H1 (cell line): ENCODE measurements around the gene MBLAC2. TPM values are rescaled to one million over a fixed set of nuclear protein-coding genes. Genes with fewer than 3 reads are reported as not detected.

ENCODE experiments used
- CTCF ChIA-PET: fragments of 300-600 bp; sonication (Branson Sonifier 250); formaldehyde crosslinking; loops from one replicate; lab custom pipeline; 2021; ENCODE audit not compliant: partially characterized antibody; lab: Charles Lee
- POLR2A ChIA-PET: fragments of 300-600 bp; sonication (Branson Sonifier 250); formaldehyde crosslinking; loops from one replicate; lab custom pipeline; 2021; ENCODE audit warnings: inconsistent platforms; ENCODE audit not compliant: partially characterized antibody; lab: Charles Lee
- DNase-seq, 2 experiments: peaks; one replicate each; pipeline versions ENCODE4 v3.0.0 to v3.0.0-alpha.2; 2010 to 2022; ENCODE audit warnings: low spot score in 2 of 2, low read depth in 1 of 2, mixed read lengths in 1 of 2
- FAIRE-seq: peaks from 2 replicates; lab custom pipeline; 2011; peaks lifted over from hg19 to GRCh38; lab: Jason Lieb, UNC
- H2AFZ ChIP-seq: 2 replicates; pipeline ENCODE4 v1.8.1; 2012; ENCODE audit warnings: low read length, inconsistent platforms
- H2AK5ac ChIP-seq: 2 replicates; pipeline ENCODE4 v1.6.1; 2013; ENCODE audit warnings: low read depth, low read length
- H2BK120ac ChIP-seq: replicated peaks from 2 replicates; pipeline ENCODE3; 2013; ENCODE audit warnings: low read depth, low read length, inconsistent platforms
- H2BK12ac ChIP-seq: 2 replicates; pipeline ENCODE4 v1.6.1; 2013; ENCODE audit warnings: low read depth, low read length
- H2BK15ac ChIP-seq: 2 replicates; pipeline ENCODE4 v1.6.1; 2013; ENCODE audit warnings: low read length
- H2BK20ac ChIP-seq: 2 replicates; pipeline ENCODE4 v1.6.1; 2013; ENCODE audit warnings: low read length
- H2BK5ac ChIP-seq: 2 replicates; pipeline ENCODE4 v1.6.1; 2013; ENCODE audit warnings: low read depth, low read length
- H3K14ac ChIP-seq: 2 replicates; pipeline ENCODE4 v1.6.1; 2013; ENCODE audit warnings: inconsistent platforms; ENCODE audit not compliant: insufficient read length
- H3K18ac ChIP-seq: 2 replicates; pipeline ENCODE4 v1.6.1; 2013; ENCODE audit warnings: low read length; ENCODE audit errors: extremely low read depth
- H3K23ac ChIP-seq: 2 replicates; pipeline ENCODE4 v1.6.1; 2013; ENCODE audit warnings: inconsistent platforms; ENCODE audit not compliant: insufficient read length
- H3K23me2 ChIP-seq: 2 replicates; pipeline ENCODE4 v1.6.1; 2013; ENCODE audit warnings: low read depth, low read length
- H3K27ac ChIP-seq: 2 replicates; pipeline ENCODE4 v1.6.1; 2011; ENCODE audit warnings: low read depth, low read length, inconsistent platforms
- H3K27me3 ChIP-seq, 4 experiments: replicated peaks in 1 of 4; 1 replicate in 1 of 4; 2 replicates in 3 of 4; pipeline versions ENCODE4 v1.6.1 to v1.8.1; 2011 to 2013; ENCODE audit warnings: low read length in 3 of 4, mild to moderate bottlenecking in 3 of 4, inconsistent platforms in 2 of 4, mixed read lengths in 2 of 4, moderate library complexity in 1 of 4; ENCODE audit not compliant: control insufficient read depth in 3 of 4, insufficient read depth in 3 of 4; ENCODE audit errors: extremely low read depth in 1 of 4
- H3K36me3 ChIP-seq, 4 experiments: 2 replicates each; pipeline versions ENCODE4 v1.6.1 to v1.8.1; 2011 to 2013; ENCODE audit warnings: mild to moderate bottlenecking in 4 of 4, low read length in 3 of 4, moderate library complexity in 2 of 4, control low read depth in 1 of 4, inconsistent platforms in 1 of 4; ENCODE audit not compliant: insufficient read depth in 4 of 4, control insufficient read depth in 2 of 4
- H3K4ac ChIP-seq: replicated peaks from 2 replicates; pipeline ENCODE3; 2013; ENCODE audit warnings: low read length, low read depth, mixed read lengths, inconsistent platforms; ENCODE audit not compliant: insufficient read length
- H3K4me1 ChIP-seq, 4 experiments: replicated peaks in 1 of 4; 1 replicate in 1 of 4; 2 replicates in 3 of 4; pipeline versions ENCODE4 v1.6.1 to v1.8.1; 2011 to 2013; ENCODE audit warnings: low read length in 3 of 4, inconsistent platforms in 2 of 4, mixed read lengths in 1 of 4; ENCODE audit not compliant: insufficient read depth in 4 of 4, control insufficient read depth in 3 of 4
- H3K4me2 ChIP-seq, 2 experiments: 2 replicates each; pipeline versions ENCODE4 v1.6.1 to v1.8.1; 2011 to 2013; ENCODE audit warnings: low read depth in 2 of 2, low read length in 2 of 2, control low read depth in 1 of 2, inconsistent platforms in 1 of 2, mild to moderate bottlenecking in 1 of 2; ENCODE audit not compliant: insufficient read depth in 1 of 2
- H3K4me3 ChIP-seq, 4 experiments: fragments of 200-600, 300-600 bp in 1 of 4; sonication (generic), shearing (Covaris generic), sonication (Bioruptor Twin) in 1 of 4; 2 replicates each; pipeline versions ENCODE4 v1.5.1 to v1.8.1; 2011 to 2016; ENCODE audit warnings: low read length in 4 of 4, low read depth in 3 of 4, control low read depth in 2 of 4, inconsistent platforms in 2 of 4, mild to moderate bottlenecking in 2 of 4, mixed read lengths in 1 of 4, moderate library complexity in 1 of 4; ENCODE audit not compliant: insufficient read depth in 2 of 4; ENCODE audit errors: extremely low read depth in 1 of 4
- H3K56ac ChIP-seq: replicated peaks from 2 replicates; pipeline ENCODE3; 2013; ENCODE audit warnings: low read depth, mild to moderate bottlenecking, mixed read lengths, low read length, inconsistent platforms; ENCODE audit not compliant: insufficient read length
- H3K79me1 ChIP-seq: 2 replicates; pipeline ENCODE4 v1.6.1; 2013; ENCODE audit warnings: low read depth, low read length, control low read depth
- H3K79me2 ChIP-seq, 2 experiments: 2 replicates each; pipeline versions ENCODE4 v1.6.1 to v1.8.1; 2012 to 2013; ENCODE audit warnings: low read length in 2 of 2, mild to moderate bottlenecking in 2 of 2, inconsistent platforms in 1 of 2; ENCODE audit not compliant: insufficient read depth in 2 of 2, control insufficient read depth in 1 of 2
- H3K9ac ChIP-seq, 4 experiments: replicated peaks in 1 of 4; 1 replicate in 1 of 4; 2 replicates in 3 of 4; pipeline versions ENCODE4 v1.6.1 to v1.8.1; 2011 to 2013; ENCODE audit warnings: low read depth in 3 of 4, low read length in 3 of 4, control low read depth in 2 of 4, mild to moderate bottlenecking in 2 of 4, moderate library complexity in 2 of 4, inconsistent platforms in 1 of 4; ENCODE audit errors: extremely low read depth in 1 of 4
- H3K9me3 ChIP-seq, 2 experiments: 2 replicates each; pipeline versions ENCODE4 v1.6.1 to v1.8.1; 2012 to 2013; ENCODE audit warnings: mild to moderate bottlenecking in 2 of 2, moderate library complexity in 2 of 2, control low read depth in 1 of 2, inconsistent platforms in 1 of 2, low read depth in 1 of 2, low read length in 1 of 2, mixed read lengths in 1 of 2; ENCODE audit not compliant: insufficient read depth in 2 of 2
- H4K20me1 ChIP-seq, 2 experiments: replicated peaks in 1 of 2; 2 replicates each; pipeline versions ENCODE3 to v1.8.1; 2011 to 2013; ENCODE audit warnings: inconsistent platforms in 2 of 2, low read length in 2 of 2, mild to moderate bottlenecking in 1 of 2; ENCODE audit not compliant: insufficient read depth in 2 of 2, control insufficient read depth in 1 of 2
- H4K5ac ChIP-seq: 2 replicates; pipeline ENCODE4 v1.6.1; 2013; ENCODE audit warnings: low read length, low read depth, mixed read lengths, inconsistent platforms; ENCODE audit not compliant: insufficient read length
- H4K8ac ChIP-seq: 2 replicates; pipeline ENCODE4 v1.8.0; 2013; ENCODE audit warnings: mild to moderate bottlenecking, moderate library complexity, low read length, inconsistent platforms; ENCODE audit not compliant: insufficient read depth; ENCODE audit errors: extremely low read depth
- H4K91ac ChIP-seq: replicated peaks from 2 replicates; pipeline ENCODE3; 2013; ENCODE audit warnings: low read length, mixed read lengths, inconsistent platforms; ENCODE audit not compliant: insufficient read length
- MAFK ChIP-seq: IDR thresholded peaks from 2 replicates; pipeline ENCODE4 v1.6.1; 2012; ENCODE audit warnings: low read depth, mild to moderate bottlenecking, improper control_type of control experiment, low read length
- PHF8 ChIP-seq: fragments of 200-600 bp; sonication (generic); conservative IDR thresholded peaks from 2 replicates; pipeline ENCODE4 v1.7.1; 2012; ENCODE audit warnings: low read depth, mild to moderate bottlenecking, inconsistent platforms, low read length, moderate library complexity
- WGBS, 2 experiments: shearing (Covaris generic) in 1 of 2; methylation state at CpG; one replicate each; pipeline versions ENCODE4 v1.1.6 to v1.1.7; 2013 to 2015; ENCODE audit warnings: low lambda C conversion rate in 2 of 2, mixed read lengths in 2 of 2, inconsistent platforms in 1 of 2, low coverage in 1 of 2, missing lambda C conversion rate in 1 of 2; ENCODE audit not compliant: insufficient replicate concordance in 2 of 2, insufficient coverage in 1 of 2, insufficient read length in 1 of 2; ENCODE audit errors: extremely low coverage in 1 of 2, missing lambda C conversion rate in 1 of 2; 5-methylcytosine and 5-hydroxymethylcytosine counted together
- polyA plus RNA-seq, 7 experiments: library from polyadenylated mRNA; depleted of rRNA in 3 of 7; stranded (reverse) in 5 of 7; unstranded in 2 of 7; fragments of >200 nt in 5 of 7; fragments of 200-250 nt in 2 of 7; gene quantifications; 1 replicate in 5 of 7; 2 replicates in 1 of 7; 4 replicates in 1 of 7; pipeline versions ENCODE4 v1.2.1 to v1.2.3, GENCODE V29; 2011 to 2013; ENCODE audit warnings: missing spikeins in 2 of 7, mixed read lengths in 2 of 7
- total RNA-seq: library from RNA; stranded (reverse); fragmentation: NEBNext Ultra II Directional; extraction: Animal tissue kit (Norgen Biotek cat#: 25700); gene quantifications from 2 replicates; pipeline ENCODE4 v1.2.1, GENCODE V29; 2021

Gene MBLAC2
- total and polyA plus RNA-seq, 2 of the 8 experiments (the other 6 are each of a cell fraction or from before 2014, with no cell fraction given) = 2.8 to 6.7 TPM

DNA sequence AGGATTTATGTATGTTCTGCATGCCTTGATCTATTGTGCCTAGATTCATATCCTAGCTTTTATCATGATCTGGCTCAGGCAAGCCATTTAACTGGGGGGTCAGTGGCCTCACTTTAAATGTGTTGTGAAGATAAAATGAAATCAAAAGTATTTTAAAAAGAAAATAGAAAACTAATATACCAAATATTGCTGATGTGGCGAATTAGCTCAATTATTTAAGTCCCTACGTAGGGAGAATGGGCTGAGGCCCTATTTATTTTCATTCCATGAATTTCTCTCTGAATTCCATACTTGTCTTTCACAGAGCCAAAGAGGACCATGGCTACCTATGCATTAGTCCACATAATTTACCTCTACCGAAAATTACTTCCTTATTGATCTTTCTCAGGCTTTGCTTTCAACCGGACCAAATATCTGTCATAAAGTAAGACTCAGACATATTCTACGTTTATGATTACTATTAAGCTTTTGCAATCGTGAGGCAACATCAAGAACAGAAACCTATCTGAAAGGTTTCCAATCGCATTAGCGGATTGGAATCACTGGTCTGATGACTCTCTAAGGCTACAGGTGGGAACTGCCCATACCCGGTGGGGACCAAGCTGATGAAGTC is 1.7 kb downstream of the MBLAC2 start:
- peak overlapping the region; percentile 90 to 92 for H3K4me2 ChIP-seq

More for the DNA sequence above, 1.7 kb downstream of the MBLAC2 start:
- Histone ChIP-seq H3K36me3 (no peaks in the 10 kb centered on the region), H4K91ac (no peak overlapping the region), H3K79me2 (peaks cover 4 to 38% of the 10 kb centered on the region in 2 experiments; a peak in 3 of 4 replicates), H4K8ac (no peak overlapping the region), H3K9me3 (no peaks in the 10 kb centered on the region), H2BK120ac (no peak overlapping the region), H2AK5ac (no peak overlapping the region), H3K4me3 (peak overlapping the region; percentile 58 to 91 (median 86)), H4K5ac (no peak overlapping the region), H2BK20ac (no peak overlapping the region), H3K23me2 (peaks cover 24% of the 10 kb centered on the region), H2AFZ (peak overlapping the region; percentile 93; the same call in 1 of the 2 replicates), H3K27me3 (no peaks in the 10 kb centered on the region), H2BK12ac (no peak overlapping the region), H3K23ac (no peak overlapping the region), H3K18ac (no peak overlapping the region), H3K4me1 (peaks cover 3 to 16% (median 9%) of the 10 kb centered on the region in 4 experiments; a peak in 6 of 7 replicates), H2BK15ac (no peak overlapping the region), H3K79me1 (no peaks in the 10 kb centered on the region; the same call in 1 of the 2 replicates), H2BK5ac (no peak overlapping the region), H4K20me1 (no peaks in the 10 kb centered on the region), H3K27ac (no peak overlapping the region), H3K9ac (peak overlapping the region in 3 of 4 experiments; percentile 65 to 79 (median 78); a peak in 3 of 7 replicates), H3K56ac (no peak overlapping the region), H3K14ac (no peak overlapping the region), H3K4ac (no peak overlapping the region)
- ChIA-PET CTCF (interaction anchor here (0.8 to 1.6 kb wide), 3 partner anchors 31 to 86 kb away, joined by 3 to 8 read pairs (median 4); partner anchors contain the start of gene LYSMD3), POLR2A (interaction anchor here (0.8 to 2.9 kb wide), 3 partner anchors 11 to 89 kb away, joined by 3 to 9 read pairs (median 4); partner anchors contain the start of gene ADGRV1)
- TF ChIP-seq MAFK (peak; percentile 87; the same call in 1 of the 2 replicates), PHF8 (no peak)
- FAIRE-seq (no peak), DNase-seq (no peak)
- WGBS, 2 experiments = 36% methylated on average over 9 of the region's 9 CpGs; no CpG with 5 or more reads in 1 of the 2 experiments
